HT1080 (cell line): ENCODE measurements around the gene SRRT. TPM values are rescaled to one million over a fixed set of nuclear protein-coding genes. Genes with fewer than 3 reads are reported as not detected.
"Not testable (repeated sequence)": the region's sequence is repeated elsewhere in the genome, so short reads cannot be mapped to it uniquely, and the experiment has no call there.

Experiments
- DNase-seq: peaks from one replicate; pipeline ENCODE4 v3.0.0-alpha.2; 2015; ENCODE audit warnings: low read depth
- small RNA-seq: library from RNA; depleted of rRNA; stranded (forward); fragments of <200 nt; gene quantifications from one replicate; pipeline ENCODE3, GENCODE V24; 2014
- total RNA-seq: library from RNA; depleted of rRNA; stranded (reverse); fragments of >200 nt; shearing (Covaris generic); gene quantifications from 2 replicates; pipeline ENCODE4 v1.2.3, GENCODE V29; 2014; rRNA removed

Gene SRRT
- total RNA-seq, 1 experiment from 2014 or later, result 127 TPM

GRCh38 chr7:100921039-100921438 lies 46.1 kb downstream of the SRRT start:
- no peak for DNase-seq

- DNase-seq, result not testable (repeated sequence)
These were observed 48.7 kb downstream of the SRRT start for GRCh38 chr7:100923616-100924015.

GRCh38 chr7:100929808-100930174 lies 54.9 kb downstream of the SRRT start:
- DNase-seq, result no peak

- DNase-seq, result no peak
These were observed 58.8 kb downstream of the SRRT start for GRCh38 chr7:100933734-100934133.

GRCh38 chr7:100935381-100935780 lies 60.5 kb downstream of the SRRT start:
- not testable (repeated sequence) for DNase-seq

- not testable (repeated sequence) for DNase-seq
These were observed 61.3 kb downstream of the SRRT start for GRCh38 chr7:100936167-100936566.

Small RNA genes within 50 kb of the gene (small RNA-seq; reads per million reads assigned to genes)
- gene RN7SL549P, result not detected
- not detected for gene RPS29P15

Other genes with a start within 250 kb of the SRRT start
- gene TFR2, start 233.6 kb upstream of the SRRT start, total RNA-seq, result not detected in 2 replicates
- not detected in 2 replicates for gene ACTL6B, start 218.7 kb upstream of the SRRT start, total RNA-seq
- gene GNB2, start 201.4 kb upstream of the SRRT start, total RNA-seq, result 92.6 and 162 TPM in 2 replicates
- 11.9 and 13.8 TPM in 2 replicates for gene GIGYF1, start 180.9 kb upstream of the SRRT start, total RNA-seq
- gene POP7, start 169.0 kb upstream of the SRRT start, total RNA-seq, result 167 and 168 TPM in 2 replicates
- gene EPO, start 154.6 kb upstream of the SRRT start, total RNA-seq, result not detected in 2 replicates
- gene ZAN, start 141.5 kb upstream of the SRRT start, total RNA-seq, result not detected in 2 replicates
- gene EPHB4, start 47.6 kb upstream of the SRRT start, total RNA-seq, result 37.1 and 39.4 TPM in 2 replicates
- gene SLC12A9, start 22.4 kb upstream of the SRRT start, total RNA-seq, result 19.9 and 27.4 TPM in 2 replicates
- 164 and 171 TPM in 2 replicates for gene TRIP6, start 7.7 kb upstream of the SRRT start, total RNA-seq
- 7.4 and 8.9 TPM in 2 replicates for gene UFSP1, start 14.6 kb downstream of the SRRT start, total RNA-seq
- 0.27 TPM in 1 of 2 replicates, not detected in the other for gene ACHE, start 20.8 kb downstream of the SRRT start, total RNA-seq
- gene MUC3A, start 74.4 kb downstream of the SRRT start, total RNA-seq, result not detected in 2 replicates
- gene MUC12, start 94.5 kb downstream of the SRRT start, total RNA-seq, result not detected in 2 replicates
- not detected in 2 replicates for gene MUC17, start 145.0 kb downstream of the SRRT start, total RNA-seq
- gene TRIM56, start 210.4 kb downstream of the SRRT start, total RNA-seq, result 10.8 and 11.4 TPM in 2 replicates